ENCODE results near the gene PLCB4.

DNA sequence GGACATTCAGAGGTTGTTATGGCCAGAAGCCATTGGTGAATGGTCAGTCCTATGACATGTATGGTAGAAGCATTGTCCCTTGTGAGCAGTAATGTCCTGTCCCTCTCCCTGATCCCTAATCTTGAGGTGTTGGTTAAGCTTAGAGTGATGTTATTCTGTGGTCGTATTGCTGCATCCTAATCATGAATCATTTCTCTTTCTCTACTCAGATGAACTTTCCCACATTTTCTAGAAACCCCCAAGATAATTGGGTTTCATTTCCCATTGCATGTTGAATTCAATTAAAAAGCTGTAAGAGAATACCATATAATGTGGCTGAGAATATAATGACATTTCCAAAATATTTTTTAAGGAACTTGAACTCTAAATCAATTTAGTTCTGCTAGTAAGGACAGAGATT is 175.1 kb downstream of the PLCB4 start:
- TF ChIP-seq POLR2A (IDR thresholded peaks at IDR 0.05): no peak
- TF ChIP-seq, protein P1, sequence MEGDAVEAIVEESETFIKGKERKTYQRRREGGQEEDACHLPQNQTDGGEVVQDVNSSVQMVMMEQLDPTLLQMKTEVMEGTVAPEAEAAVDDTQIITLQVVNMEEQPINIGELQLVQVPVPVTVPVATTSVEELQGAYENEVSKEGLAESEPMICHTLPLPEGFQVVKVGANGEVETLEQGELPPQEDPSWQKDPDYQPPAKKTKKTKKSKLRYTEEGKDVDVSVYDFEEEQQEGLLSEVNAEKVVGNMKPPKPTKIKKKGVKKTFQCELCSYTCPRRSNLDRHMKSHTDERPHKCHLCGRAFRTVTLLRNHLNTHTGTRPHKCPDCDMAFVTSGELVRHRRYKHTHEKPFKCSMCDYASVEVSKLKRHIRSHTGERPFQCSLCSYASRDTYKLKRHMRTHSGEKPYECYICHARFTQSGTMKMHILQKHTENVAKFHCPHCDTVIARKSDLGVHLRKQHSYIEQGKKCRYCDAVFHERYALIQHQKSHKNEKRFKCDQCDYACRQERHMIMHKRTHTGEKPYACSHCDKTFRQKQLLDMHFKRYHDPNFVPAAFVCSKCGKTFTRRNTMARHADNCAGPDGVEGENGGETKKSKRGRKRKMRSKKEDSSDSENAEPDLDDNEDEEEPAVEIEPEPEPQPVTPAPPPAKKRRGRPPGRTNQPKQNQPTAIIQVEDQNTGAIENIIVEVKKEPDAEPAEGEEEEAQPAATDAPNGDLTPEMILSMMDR (IDR thresholded peaks at IDR 0.05): no peak

Data from lower leg skin (tissue), 3 donors.